PC-9 (cell line): ENCODE results near the gene ABCA1.

ENCODE experiments used
- EZH2 ChIP-seq: fragments of 200-600 bp; sonication (generic); IDR thresholded peaks from 2 replicates; pipeline ENCODE4 v1.8.0; 2017; ENCODE audit warnings: antibody characterized with exemption, low read depth
- TF ChIP-seq, protein P1 (sequence below): fragments of 200-600 bp; sonication (generic); conservative IDR thresholded peaks from 2 replicates; pipeline ENCODE4 v1.6.1; 2017; ENCODE audit warnings: mixed run types, antibody characterized with exemption, mild to moderate bottlenecking, moderate library complexity

- no peak for TF ChIP-seq EZH2
- TF ChIP-seq, protein P1, sequence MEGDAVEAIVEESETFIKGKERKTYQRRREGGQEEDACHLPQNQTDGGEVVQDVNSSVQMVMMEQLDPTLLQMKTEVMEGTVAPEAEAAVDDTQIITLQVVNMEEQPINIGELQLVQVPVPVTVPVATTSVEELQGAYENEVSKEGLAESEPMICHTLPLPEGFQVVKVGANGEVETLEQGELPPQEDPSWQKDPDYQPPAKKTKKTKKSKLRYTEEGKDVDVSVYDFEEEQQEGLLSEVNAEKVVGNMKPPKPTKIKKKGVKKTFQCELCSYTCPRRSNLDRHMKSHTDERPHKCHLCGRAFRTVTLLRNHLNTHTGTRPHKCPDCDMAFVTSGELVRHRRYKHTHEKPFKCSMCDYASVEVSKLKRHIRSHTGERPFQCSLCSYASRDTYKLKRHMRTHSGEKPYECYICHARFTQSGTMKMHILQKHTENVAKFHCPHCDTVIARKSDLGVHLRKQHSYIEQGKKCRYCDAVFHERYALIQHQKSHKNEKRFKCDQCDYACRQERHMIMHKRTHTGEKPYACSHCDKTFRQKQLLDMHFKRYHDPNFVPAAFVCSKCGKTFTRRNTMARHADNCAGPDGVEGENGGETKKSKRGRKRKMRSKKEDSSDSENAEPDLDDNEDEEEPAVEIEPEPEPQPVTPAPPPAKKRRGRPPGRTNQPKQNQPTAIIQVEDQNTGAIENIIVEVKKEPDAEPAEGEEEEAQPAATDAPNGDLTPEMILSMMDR: no peak
These were observed 139.7 kb downstream of the ABCA1 start for GRCh38 chr9:104788251-104788650.
